NB4 (cell line): ENCODE results near the gene MYL6.

Experiments
- DNase-seq: peaks from one replicate; pipeline ENCODE4 v3.0.0; 2010; ENCODE audit warnings: low read depth
- H3K4me3 ChIP-seq: one replicate; pipeline ENCODE4 v1.5.1; 2011; ENCODE audit warnings: mild to moderate bottlenecking, low read depth, low read length, moderate library complexity
- CTCF ChIP-seq: IDR thresholded peaks from one replicate; pipeline ENCODE4 v1.5.1; 2012; ENCODE audit warnings: low read depth, low read length
- MAX ChIP-seq: IDR thresholded peaks from 2 replicates; pipeline ENCODE4 v1.6.1; 2011; ENCODE audit warnings: low read depth, low read length
- MYC ChIP-seq: IDR thresholded peaks from 2 replicates; pipeline ENCODE4 v1.6.1; 2011; ENCODE audit warnings: low read depth, low read length
- POLR2A ChIP-seq: IDR thresholded peaks from 2 replicates; pipeline ENCODE4 v1.6.1; 2011; ENCODE audit warnings: mild to moderate bottlenecking; ENCODE audit not compliant: insufficient read length; ENCODE audit errors: extremely low read depth

Gene MYL6

GRCh38 chr12:56117778-56118687 is 40.1 kb upstream of the MYL6 start, which contains the start of gene ZC3H10:
ZC3H10 (plus strand) TSS chr12:56118266; CDS start chr12:56120563, 2,297 bp downstream.
- TF ChIP-seq POLR2A (peak; percentile 98), MYC (peak; percentile 98), CTCF (no peak), MAX (peak; percentile 94)
- H3K4me3 ChIP-seq = peak within 1 kb of the TSS; percentile 86
- DNase-seq = peak; percentile 100

GRCh38 chr12:56118688-56119357 is 39.3 kb upstream of the MYL6 start:
- TF ChIP-seq POLR2A (no peak), MAX (no peak)
- DNase-seq = no peak
- peak overlapping the region; percentile 71 for H3K4me3 ChIP-seq

GRCh38 chr12:56119361-56119796 is 38.8 kb upstream of the MYL6 start:
- DNase-seq = peak; percentile 91
- TF ChIP-seq MYC = peak; percentile 99
- no peak for TF ChIP-seq POLR2A
- TF ChIP-seq CTCF = peak; percentile 72
- TF ChIP-seq MAX = peak; percentile 98
- peak overlapping the region; percentile 71 for H3K4me3 ChIP-seq

GRCh38 chr12:56120158-56120846 is 37.9 kb upstream of the MYL6 start:
- peak overlapping the region; percentile 71 for H3K4me3 ChIP-seq
- no peak for TF ChIP-seq MYC
- no peak for TF ChIP-seq CTCF
- no peak for TF ChIP-seq MAX
- no peak for TF ChIP-seq POLR2A
- no peak for DNase-seq

GRCh38 chr12:56121204-56121870 is 36.8 kb upstream of the MYL6 start:
- DNase-seq = no peak
- no peak overlapping the region for H3K4me3 ChIP-seq
- TF ChIP-seq POLR2A (no peak), CTCF (no peak), MAX (no peak), MYC (no peak)
